AG09309 (cell line): ENCODE measurements around the gene MBD6.
"Not testable (repeated sequence)": the region's sequence is repeated elsewhere in the genome, so short reads cannot be mapped to it uniquely, and the experiment has no call there.

Experiments used
- DNase-seq: peaks from one replicate; pipeline ENCODE4 v3.0.0-alpha.2; 2010; ENCODE audit warnings: low read depth
- H3K4me3 ChIP-seq: 2 replicates; pipeline ENCODE4 v1.5.1; 2011; ENCODE audit warnings: mild to moderate bottlenecking, low read depth, low read length, moderate library complexity; ENCODE audit not compliant: control insufficient read depth
- CTCF ChIP-seq: IDR thresholded peaks from 2 replicates; pipeline ENCODE4 v1.5.1; 2011; ENCODE audit warnings: mild to moderate bottlenecking, low read depth, low read length, inconsistent platforms; ENCODE audit not compliant: insufficient read depth, control insufficient read depth; ENCODE audit errors: missing control alignments

MBD6 gene

GRCh38 chr12:57513266-57513665 lies 9.4 kb upstream of the MBD6 start:
- no peak overlapping the region for H3K4me3 ChIP-seq
- no peak for TF ChIP-seq CTCF
- DNase-seq, result no peak

GRCh38 chr12:57513677-57514076 lies 8.9 kb upstream of the MBD6 start:
- DNase-seq, H3K4me3 ChIP-seq: not testable (repeated sequence)

GRCh38 chr12:57514246-57514645 lies 8.4 kb upstream of the MBD6 start:
- H3K4me3 ChIP-seq, DNase-seq: not testable (repeated sequence)

GRCh38 chr12:57514720-57515407 lies 7.8 kb upstream of the MBD6 start:
- no peak overlapping the region for H3K4me3 ChIP-seq
- no peak for TF ChIP-seq CTCF
- no peak for DNase-seq

- TF ChIP-seq CTCF, result no peak
- H3K4me3 ChIP-seq, result no peak overlapping the region
- DNase-seq, result no peak
These were observed 7.2 kb upstream of the MBD6 start for GRCh38 chr12:57515408-57515933.

- no peak overlapping the region for H3K4me3 ChIP-seq
- DNase-seq, result no peak
- TF ChIP-seq CTCF, result no peak
These were observed 6.6 kb upstream of the MBD6 start for GRCh38 chr12:57515934-57516541.

- DNase-seq, result no peak
These were observed 5.9 kb upstream of the MBD6 start for GRCh38 chr12:57516617-57517153.

More at GRCh38 chr12:57516617-57517153, 5.9 kb upstream of the MBD6 start:
- TF ChIP-seq CTCF, result no peak
- no peak overlapping the region for H3K4me3 ChIP-seq
